ENCODE data around the gene TMEM42. TPM values are rescaled to one million over a fixed set of nuclear protein-coding genes. Genes with fewer than 3 reads are reported as not detected.

TMEM42 gene
- total and polyA plus RNA-seq, 2 of the 13 experiments (the other 11 are each of a cell fraction or from before 2014, with no cell fraction given): 5.5 to 24.5 TPM

GRCh38 chr3:44913868-44914468, 52.3 kb downstream of the TMEM42 start (continued):
- TF ChIP-seq THAP8 (CRISPR knock-in tag; IDR thresholded peaks at IDR 0.05; ENCODE audit: borderline replicate concordance): no peak
- TF ChIP-seq HNF1B (CRISPR knock-in tag; IDR thresholded peaks at IDR 0.05): peak; percentile 44; the same call in 1 of the 2 replicates
- no peak for TF ChIP-seq ZNF784 (CRISPR knock-in tag; IDR thresholded peaks at IDR 0.05; ENCODE audit: borderline replicate concordance)
- no peak for TF ChIP-seq ARHGAP35 (CRISPR knock-in tag; IDR thresholded peaks at IDR 0.05; ENCODE audit: borderline replicate concordance)
- TF ChIP-seq SKIL (CRISPR knock-in tag; IDR thresholded peaks at IDR 0.05; ENCODE audit: borderline replicate concordance): no peak
- no peak for TF ChIP-seq MTERF4 (CRISPR knock-in tag; IDR thresholded peaks at IDR 0.05)
- no peak for TF ChIP-seq ATF7 (IDR thresholded peaks at IDR 0.05)
- TF ChIP-seq ATF7 (CRISPR knock-in tag; IDR thresholded peaks at IDR 0.05): no peak
- no peak for TF ChIP-seq ARID2 (CRISPR knock-in tag; IDR thresholded peaks at IDR 0.05; ENCODE audit: borderline replicate concordance)
- no peak for TF ChIP-seq ZNF124 (CRISPR knock-in tag; IDR thresholded peaks at IDR 0.05)
- TF ChIP-seq FOXK1 (CRISPR knock-in tag; IDR thresholded peaks at IDR 0.05; ENCODE audit: borderline replicate concordance, low read depth): no peak
- TF ChIP-seq CTCF (CRISPR knock-in tag; IDR thresholded peaks at IDR 0.05): peak; percentile 92
- TF ChIP-seq ZNF30 (CRISPR knock-in tag; IDR thresholded peaks at IDR 0.05): no peak
- TF ChIP-seq PREB (CRISPR knock-in tag; IDR thresholded peaks at IDR 0.05): no peak
- TF ChIP-seq JARID2 (CRISPR knock-in tag; IDR thresholded peaks at IDR 0.05; ENCODE audit: insufficient replicate concordance): no peak
- no peak for TF ChIP-seq ZNF7 (CRISPR knock-in tag; IDR thresholded peaks at IDR 0.05)
- no peak for TF ChIP-seq SRSF9 (IDR thresholded peaks at IDR 0.05; ENCODE audit: borderline replicate concordance, insufficient read depth, low read depth, low read length, poor library complexity, severe bottlenecking)
- TF ChIP-seq TSC22D2 (CRISPR knock-in tag; IDR thresholded peaks at IDR 0.05; ENCODE audit: borderline replicate concordance): no peak
- TF ChIP-seq CEBPG (CRISPR knock-in tag; IDR thresholded peaks at IDR 0.05): no peak
- TF ChIP-seq JUN (CRISPR knock-in tag; IDR thresholded peaks at IDR 0.05): no peak
